Measurements from ENCODE around the gene PM20D2.

Gene PM20D2

DNA sequence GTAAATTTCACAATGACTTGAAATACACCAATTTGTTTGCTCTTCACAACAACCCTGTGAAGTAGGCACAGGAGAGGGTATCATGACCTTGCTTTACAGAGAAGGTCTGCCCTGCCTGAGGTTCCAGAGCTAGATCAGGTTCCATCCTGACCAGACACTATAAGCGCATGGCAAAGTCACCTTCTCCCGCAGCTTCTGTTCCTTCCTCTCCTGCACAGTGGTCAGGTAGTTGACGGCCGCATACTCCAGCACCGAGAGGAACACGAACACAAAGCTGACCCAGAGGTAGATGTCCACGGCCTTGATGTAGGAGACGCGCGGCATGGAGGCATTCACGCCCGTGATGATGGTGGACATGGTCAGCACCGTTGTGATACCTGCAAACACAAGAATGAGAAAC lies 34.3 kb downstream of the PM20D2 start:
- Histone ChIP-seq H3K27me3 (ENCODE audit: insufficient read depth, low read length) (peaks cover 56% of the 10 kb centered on the region), H3K27ac (ENCODE audit: low read depth, low read length) (no peak overlapping the region), H2AFZ (ENCODE audit: low read length, unreplicated experiment) (no peak overlapping the region), H3K4me1 (ENCODE audit: control insufficient read depth, insufficient read depth, low read length, unreplicated experiment) (no peaks in the 10 kb centered on the region), H3K36me3 (ENCODE audit: insufficient read depth, low read length) (no peaks in the 10 kb centered on the region), H3K4me3 (ENCODE audit: low read depth, low read length) (no peak overlapping the region), H3K79me2 (ENCODE audit: control insufficient read depth, insufficient read depth, low read length, unreplicated experiment) (no peaks in the 10 kb centered on the region)

- no peaks in the 10 kb centered on the region for H3K4me1 ChIP-seq (ENCODE audit: control insufficient read depth, insufficient read depth, low read length, unreplicated experiment)
- H3K79me2 ChIP-seq (ENCODE audit: control insufficient read depth, insufficient read depth, low read length, unreplicated experiment), result no peaks in the 10 kb centered on the region
- H3K27me3 ChIP-seq (ENCODE audit: insufficient read depth, low read length), result peaks cover 65% of the 10 kb centered on the region
- no peak overlapping the region for H3K4me3 ChIP-seq (ENCODE audit: low read depth, low read length)
- no peak overlapping the region for H3K27ac ChIP-seq (ENCODE audit: low read depth, low read length)
- H3K36me3 ChIP-seq (ENCODE audit: insufficient read depth, low read length), result no peaks in the 10 kb centered on the region
- no peak overlapping the region for H2AFZ ChIP-seq (ENCODE audit: low read length, unreplicated experiment)
Observed at GRCh38 chr6:89180971-89181370, 35.1 kb downstream of the PM20D2 start.

DNA sequence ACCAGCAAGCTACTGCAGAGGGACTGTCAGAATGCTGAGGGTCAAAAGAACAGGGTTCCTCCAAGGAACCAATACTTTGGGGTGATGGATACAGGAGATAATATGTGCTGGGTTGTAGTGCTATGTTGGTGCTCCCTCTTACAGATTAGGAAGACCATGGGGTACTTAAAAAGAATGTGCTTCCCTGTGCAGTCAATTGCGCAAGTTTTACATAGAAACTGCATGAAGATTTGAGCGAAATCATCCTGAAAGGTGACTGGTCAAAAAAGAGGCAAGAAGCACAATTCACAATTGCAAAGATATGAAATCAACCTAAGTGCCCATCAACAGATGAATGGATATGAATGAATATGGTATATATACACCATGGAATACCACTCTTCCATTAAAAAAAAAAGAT lies 37.4 kb downstream of the PM20D2 start:
- H3K4me3 ChIP-seq (ENCODE audit: low read depth, low read length), result no peak overlapping the region
- H2AFZ ChIP-seq (ENCODE audit: low read length, unreplicated experiment), result no peak overlapping the region
- H3K4me1 ChIP-seq (ENCODE audit: control insufficient read depth, insufficient read depth, low read length, unreplicated experiment), result no peaks in the 10 kb centered on the region
- H3K79me2 ChIP-seq (ENCODE audit: control insufficient read depth, insufficient read depth, low read length, unreplicated experiment), result no peaks in the 10 kb centered on the region
- no peak overlapping the region for H3K27ac ChIP-seq (ENCODE audit: low read depth, low read length)
- no peaks in the 10 kb centered on the region for H3K36me3 ChIP-seq (ENCODE audit: insufficient read depth, low read length)
- peaks cover 71% of the 10 kb centered on the region for H3K27me3 ChIP-seq (ENCODE audit: insufficient read depth, low read length)

DNA sequence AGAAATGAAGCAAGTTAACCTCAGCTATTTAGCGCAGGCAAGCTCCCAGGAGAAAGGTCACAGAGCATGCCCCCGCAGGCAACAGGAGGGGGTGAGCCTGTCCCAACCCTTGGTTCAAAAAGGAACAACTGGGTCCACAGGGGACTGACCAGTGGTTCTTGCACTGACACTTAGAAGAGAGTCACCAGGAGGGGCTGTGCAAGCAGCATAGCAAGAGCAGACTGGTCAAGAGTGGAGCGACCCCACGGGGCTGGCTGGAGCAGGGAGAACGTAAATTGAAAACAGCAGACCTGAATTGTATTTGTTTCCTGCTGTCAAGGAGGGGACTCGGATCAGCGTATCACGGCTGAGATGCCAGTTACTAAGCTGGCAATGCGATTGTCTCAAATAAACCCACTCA lies 38.5 kb downstream of the PM20D2 start:
- H2AFZ ChIP-seq (ENCODE audit: low read length, unreplicated experiment), result no peak overlapping the region
- H3K36me3 ChIP-seq (ENCODE audit: insufficient read depth, low read length), result no peaks in the 10 kb centered on the region
- H3K27ac ChIP-seq (ENCODE audit: low read depth, low read length), result no peak overlapping the region
- no peaks in the 10 kb centered on the region for H3K4me1 ChIP-seq (ENCODE audit: control insufficient read depth, insufficient read depth, low read length, unreplicated experiment)
- H3K27me3 ChIP-seq (ENCODE audit: insufficient read depth, low read length), result peaks cover 73% of the 10 kb centered on the region
- H3K4me3 ChIP-seq (ENCODE audit: low read depth, low read length), result no peak overlapping the region
- no peaks in the 10 kb centered on the region for H3K79me2 ChIP-seq (ENCODE audit: control insufficient read depth, insufficient read depth, low read length, unreplicated experiment)

DNA sequence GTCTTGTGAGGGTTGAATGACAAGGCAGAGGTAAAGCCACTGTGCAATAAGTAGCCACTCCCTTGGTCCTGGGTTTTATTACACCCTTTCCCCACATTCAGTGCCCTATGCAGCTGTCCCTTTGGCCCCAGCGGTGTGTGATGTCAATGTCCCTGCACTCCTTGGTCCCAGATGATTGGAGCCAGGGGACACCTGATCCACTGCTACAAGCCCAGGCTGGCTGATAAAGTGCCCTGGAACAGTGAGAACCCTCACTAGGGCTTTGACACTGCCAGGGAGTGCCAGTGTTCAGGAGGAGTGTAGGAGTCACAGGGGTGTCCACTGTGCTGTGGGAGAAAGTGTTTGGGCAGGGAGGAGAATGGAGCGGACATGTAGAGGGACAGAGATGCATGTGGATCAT lies 40.9 kb downstream of the PM20D2 start:
- Histone ChIP-seq H3K27ac (ENCODE audit: low read depth, low read length) (no peak overlapping the region), H3K36me3 (ENCODE audit: insufficient read depth, low read length) (no peaks in the 10 kb centered on the region), H3K4me1 (ENCODE audit: control insufficient read depth, insufficient read depth, low read length, unreplicated experiment) (no peaks in the 10 kb centered on the region), H3K79me2 (ENCODE audit: control insufficient read depth, insufficient read depth, low read length, unreplicated experiment) (no peaks in the 10 kb centered on the region), H3K4me3 (ENCODE audit: low read depth, low read length) (no peak overlapping the region), H3K27me3 (ENCODE audit: insufficient read depth, low read length) (peaks cover 59% of the 10 kb centered on the region), H2AFZ (ENCODE audit: low read length, unreplicated experiment) (no peak overlapping the region)

GRCh38 chr6:89187504-89187903 lies 41.6 kb downstream of the PM20D2 start:
- H3K79me2 ChIP-seq (ENCODE audit: control insufficient read depth, insufficient read depth, low read length, unreplicated experiment), result no peaks in the 10 kb centered on the region
- no peak overlapping the region for H2AFZ ChIP-seq (ENCODE audit: low read length, unreplicated experiment)

DNA sequence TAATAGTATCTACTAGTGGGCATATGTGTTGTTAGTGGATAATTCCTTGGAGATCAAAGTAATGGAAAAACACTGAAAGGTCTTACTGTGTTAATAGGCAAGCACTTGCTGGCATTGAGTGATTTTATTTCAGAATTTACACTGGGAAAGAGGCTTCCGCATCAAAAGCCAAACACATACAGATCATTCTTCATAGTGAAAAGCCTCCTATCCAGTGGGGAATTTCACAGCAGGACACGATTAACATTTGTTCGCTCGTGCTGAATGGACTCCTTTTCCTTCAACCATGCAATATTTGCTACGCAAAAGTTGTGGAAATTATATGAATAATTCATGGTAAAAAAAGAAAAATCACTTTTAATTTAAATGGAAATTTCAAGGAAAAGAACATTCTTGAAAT lies 44.9 kb downstream of the PM20D2 start:
- H3K27me3 ChIP-seq (ENCODE audit: insufficient read depth, low read length), result peaks cover 69% of the 10 kb centered on the region
- no peak overlapping the region for H3K27ac ChIP-seq (ENCODE audit: low read depth, low read length)
- no peak overlapping the region for H2AFZ ChIP-seq (ENCODE audit: low read length, unreplicated experiment)
- no peaks in the 10 kb centered on the region for H3K79me2 ChIP-seq (ENCODE audit: control insufficient read depth, insufficient read depth, low read length, unreplicated experiment)
- no peaks in the 10 kb centered on the region for H3K4me1 ChIP-seq (ENCODE audit: control insufficient read depth, insufficient read depth, low read length, unreplicated experiment)
- no peak overlapping the region for H3K4me3 ChIP-seq (ENCODE audit: low read depth, low read length)
- no peaks in the 10 kb centered on the region for H3K36me3 ChIP-seq (ENCODE audit: insufficient read depth, low read length)

More at GRCh38 chr6:89187504-89187903, 41.6 kb downstream of the PM20D2 start:
- H3K27me3 ChIP-seq (ENCODE audit: insufficient read depth, low read length), result peaks cover 57% of the 10 kb centered on the region
- H3K27ac ChIP-seq (ENCODE audit: low read depth, low read length), result no peak overlapping the region
- H3K4me3 ChIP-seq (ENCODE audit: low read depth, low read length), result no peak overlapping the region
- no peaks in the 10 kb centered on the region for H3K4me1 ChIP-seq (ENCODE audit: control insufficient read depth, insufficient read depth, low read length, unreplicated experiment)
- no peaks in the 10 kb centered on the region for H3K36me3 ChIP-seq (ENCODE audit: insufficient read depth, low read length)

- Histone ChIP-seq H3K36me3 (ENCODE audit: insufficient read depth, low read length) (no peaks in the 10 kb centered on the region), H3K4me1 (ENCODE audit: control insufficient read depth, insufficient read depth, low read length, unreplicated experiment) (no peaks in the 10 kb centered on the region), H3K4me3 (ENCODE audit: low read depth, low read length) (no peak overlapping the region), H3K27ac (ENCODE audit: low read depth, low read length) (no peak overlapping the region), H3K27me3 (ENCODE audit: insufficient read depth, low read length) (peaks cover 73% of the 10 kb centered on the region), H2AFZ (ENCODE audit: low read length, unreplicated experiment) (no peak overlapping the region), H3K79me2 (ENCODE audit: control insufficient read depth, insufficient read depth, low read length, unreplicated experiment) (no peaks in the 10 kb centered on the region)
Observed at GRCh38 chr6:89194559-89194958, 48.7 kb downstream of the PM20D2 start.

- Histone ChIP-seq H3K36me3 (ENCODE audit: insufficient read depth, low read length) (no peaks in the 10 kb centered on the region), H3K27ac (ENCODE audit: low read depth, low read length) (no peak overlapping the region), H3K27me3 (ENCODE audit: insufficient read depth, low read length) (peaks cover 71% of the 10 kb centered on the region), H2AFZ (ENCODE audit: low read length, unreplicated experiment) (no peak overlapping the region), H3K79me2 (ENCODE audit: control insufficient read depth, insufficient read depth, low read length, unreplicated experiment) (no peaks in the 10 kb centered on the region), H3K4me1 (ENCODE audit: control insufficient read depth, insufficient read depth, low read length, unreplicated experiment) (no peaks in the 10 kb centered on the region), H3K4me3 (ENCODE audit: low read depth, low read length) (no peak overlapping the region)
Observed at GRCh38 chr6:89197141-89197540, 51.3 kb downstream of the PM20D2 start.

DNA sequence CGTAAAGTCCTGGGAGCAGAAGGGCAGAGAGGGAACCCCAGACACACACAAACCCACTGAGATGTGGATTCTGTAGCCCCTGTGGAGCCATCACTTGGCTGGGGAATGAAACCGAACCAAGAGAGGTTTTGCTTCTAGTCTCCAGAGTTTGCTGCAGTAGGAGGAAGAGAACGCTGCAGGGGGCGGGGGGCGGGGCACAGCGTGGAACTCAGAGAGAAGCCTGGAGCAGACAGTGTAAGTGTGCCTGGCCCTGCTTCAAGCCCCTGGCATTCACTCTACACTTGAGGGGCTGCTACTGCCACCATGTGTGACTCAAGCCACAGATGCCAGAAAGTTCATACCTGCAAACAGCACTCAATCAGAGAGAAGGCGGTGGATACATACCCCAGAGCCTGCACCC lies 52.4 kb downstream of the PM20D2 start:
- Histone ChIP-seq H2AFZ (ENCODE audit: low read length, unreplicated experiment) (no peak overlapping the region), H3K4me3 (ENCODE audit: low read depth, low read length) (no peak overlapping the region), H3K27ac (ENCODE audit: low read depth, low read length) (no peak overlapping the region), H3K79me2 (ENCODE audit: control insufficient read depth, insufficient read depth, low read length, unreplicated experiment) (no peaks in the 10 kb centered on the region), H3K4me1 (ENCODE audit: control insufficient read depth, insufficient read depth, low read length, unreplicated experiment) (no peaks in the 10 kb centered on the region), H3K36me3 (ENCODE audit: insufficient read depth, low read length) (no peaks in the 10 kb centered on the region), H3K27me3 (ENCODE audit: insufficient read depth, low read length) (peaks cover 65% of the 10 kb centered on the region)

DNA sequence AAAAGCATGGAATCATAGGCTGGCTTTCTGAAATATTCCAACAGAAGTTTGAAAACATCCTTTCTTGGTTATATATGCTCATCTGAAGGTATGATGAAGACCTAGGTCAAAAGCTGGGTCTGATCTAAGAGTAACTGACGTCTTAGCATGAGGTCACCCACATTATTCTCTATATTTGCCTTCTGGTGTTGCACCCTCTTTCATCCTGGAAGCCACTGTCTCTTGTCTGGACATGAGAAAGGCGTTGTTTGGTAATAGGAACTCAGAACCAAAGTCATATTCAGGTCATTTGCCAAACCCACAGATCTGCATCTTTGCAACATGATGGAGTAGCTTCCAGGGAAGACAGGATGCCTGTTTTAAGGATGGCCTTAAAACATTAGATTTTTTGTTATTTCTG lies 53.7 kb downstream of the PM20D2 start:
- Histone ChIP-seq H2AFZ (ENCODE audit: low read length, unreplicated experiment) (no peak overlapping the region), H3K79me2 (ENCODE audit: control insufficient read depth, insufficient read depth, low read length, unreplicated experiment) (no peaks in the 10 kb centered on the region), H3K4me3 (ENCODE audit: low read depth, low read length) (no peak overlapping the region), H3K27ac (ENCODE audit: low read depth, low read length) (no peak overlapping the region), H3K27me3 (ENCODE audit: insufficient read depth, low read length) (peaks cover 62% of the 10 kb centered on the region), H3K36me3 (ENCODE audit: insufficient read depth, low read length) (no peaks in the 10 kb centered on the region), H3K4me1 (ENCODE audit: control insufficient read depth, insufficient read depth, low read length, unreplicated experiment) (no peaks in the 10 kb centered on the region)
